RWPE1 (cell line): ENCODE results near the gene RBKS.

Source experiments
- CTCF ChIA-PET: fragments of 350-600 bp; sonication (Branson Sonifier 250); formaldehyde crosslinking; extraction: SDS; loops from one replicate; lab custom pipeline; 2021; lab: Yijun Ruan, JAX
- POLR2A ChIA-PET: fragments of 400-600 bp; formaldehyde crosslinking; extraction: SDS; loops from one replicate; lab custom pipeline; 2020; ENCODE audit warnings: antibody characterized with exemption; ENCODE audit not compliant: low non-redundant PET; lab: Yijun Ruan, JAX
- DNase-seq: peaks from one replicate; pipeline ENCODE4 v3.0.0; 2012; ENCODE audit warnings: low spot score
- H3K27ac ChIP-seq: fragments of 450-650 bp; 2 replicates; pipeline ENCODE4 v1.5.1; 2017
- CTCF ChIP-seq: fragments of 450-650 bp; conservative IDR thresholded peaks from 2 replicates; pipeline ENCODE4 v1.5.1; 2017; ENCODE audit warnings: low read depth, mild to moderate bottlenecking

RBKS gene

GRCh38 chr2:27915191-27915590, 25.0 kb upstream of the RBKS start:
- TF ChIP-seq CTCF = no peak
- POLR2A ChIA-PET = no interaction called here
- CTCF ChIA-PET = no interaction called here
- DNase-seq = no peak
- no peak overlapping the region for H3K27ac ChIP-seq

GRCh38 chr2:27914805-27915175, 24.6 kb upstream of the RBKS start:
- no peak overlapping the region for H3K27ac ChIP-seq
- ChIA-PET CTCF (interaction anchor here (1.1 kb wide), 1 partner anchor 9 kb away, joined by 5 read pairs; no protein-coding TSS in a partner anchor), POLR2A (no interaction called here)
- no peak for DNase-seq
- TF ChIP-seq CTCF = no peak

GRCh38 chr2:27914041-27914804, 24.0 kb upstream of the RBKS start:
- no peak for DNase-seq
- no peak overlapping the region for H3K27ac ChIP-seq
- no peak for TF ChIP-seq CTCF
- POLR2A ChIA-PET = no interaction called here
- CTCF ChIA-PET = interaction anchor here (1.1 kb wide), 1 partner anchor 10 kb away, joined by 5 read pairs; no protein-coding TSS in a partner anchor

GRCh38 chr2:27912512-27912911, 22.3 kb upstream of the RBKS start:
- CTCF ChIA-PET = interaction anchor here (0.7 kb wide), 1 partner anchor 219 kb away, joined by 8 read pairs; no protein-coding TSS in a partner anchor
- no peak for TF ChIP-seq CTCF
- POLR2A ChIA-PET = no interaction called here
- no peak for DNase-seq
- no peak overlapping the region for H3K27ac ChIP-seq

- no peak for TF ChIP-seq CTCF
- DNase-seq = no peak
- no peak overlapping the region for H3K27ac ChIP-seq
- CTCF ChIA-PET = no interaction called here
- POLR2A ChIA-PET = no interaction called here
These were observed 21.4 kb upstream of the RBKS start for GRCh38 chr2:27911458-27912210.

- no peak for TF ChIP-seq CTCF
- CTCF ChIA-PET = interaction anchor here (0.6 to 0.7 kb wide), 2 partner anchors 11 to 64 kb away, joined by 3 to 6 read pairs; no protein-coding TSS in a partner anchor
- POLR2A ChIA-PET = no interaction called here
- H3K27ac ChIP-seq = no peak overlapping the region
- DNase-seq = no peak
These were observed 19.7 kb upstream of the RBKS start for GRCh38 chr2:27909901-27910300.
